ENCODE data around the gene SGSM2.

Gene SGSM2

GRCh38 chr17:2427215-2427614 lies 89.9 kb downstream of the SGSM2 start:
- DNase-seq = no peak

GRCh38 chr17:2427910-2428309 lies 90.6 kb downstream of the SGSM2 start:
- DNase-seq = no peak

Data from NCI-H1417 treated with DMSO at 0.1 percent for 48 hours (cell line).